Neural cell (in vitro differentiated cells): ENCODE measurements around the gene QKI. TPM values are rescaled to one million over a fixed set of nuclear protein-coding genes. Genes with fewer than 3 reads are reported as not detected.

ENCODE experiments used
- H2AFZ ChIP-seq: fragments of 200-600, 300-800 bp; sonication (generic), shearing (Covaris generic); 2 replicates; pipeline ENCODE4 v1.6.0; 2014; ENCODE audit warnings: low read depth, mild to moderate bottlenecking, antibody characterized with exemption, low read length, moderate library complexity
- H3F3A ChIP-seq: fragments of 200-600 bp; shearing (Covaris generic); 2 replicates; pipeline ENCODE4 v1.6.1; 2016; ENCODE audit warnings: mild to moderate bottlenecking, moderate library complexity, mixed read lengths, antibody characterized with exemption, low read length; ENCODE audit not compliant: insufficient read depth, poor library complexity, severe bottlenecking
- H3K27ac ChIP-seq: fragments of 200-600, 300-800 bp; sonication (generic), shearing (Covaris generic); 2 replicates; pipeline ENCODE4 v1.5.1; 2014; ENCODE audit warnings: mild to moderate bottlenecking, low read length, moderate library complexity
- H3K27me3 ChIP-seq: fragments of 300-800, 200-600 bp; sonication (generic), shearing (Covaris generic); 2 replicates; pipeline ENCODE4 v1.6.0; 2014; ENCODE audit warnings: mild to moderate bottlenecking, low read depth, low read length, moderate library complexity; ENCODE audit not compliant: insufficient read depth
- H3K36me3 ChIP-seq: fragments of 300-800, 200-600 bp; sonication (generic), shearing (Covaris generic); 2 replicates; pipeline ENCODE4 v1.5.1; 2014; ENCODE audit warnings: mild to moderate bottlenecking, antibody characterized with exemption, low read length, moderate library complexity; ENCODE audit not compliant: insufficient read depth
- H3K4me2 ChIP-seq: fragments of 300-800, 200-600 bp; sonication (generic), shearing (Covaris generic); 2 replicates; pipeline ENCODE4 v1.6.0; 2014; ENCODE audit warnings: mild to moderate bottlenecking, low read length
- H3K4me3 ChIP-seq: fragments of 300-800, 200-600 bp; sonication (generic), shearing (Covaris generic); 2 replicates; pipeline ENCODE4 v1.5.1; 2014; ENCODE audit warnings: mild to moderate bottlenecking, low read length, moderate library complexity
- H3K79me2 ChIP-seq: fragments of 200-600 bp; shearing (Covaris generic); replicated peaks from 2 replicates; pipeline ENCODE4 v1.6.0; 2014; ENCODE audit warnings: mild to moderate bottlenecking, low read length, moderate library complexity; ENCODE audit not compliant: insufficient read depth
- H3K9ac ChIP-seq: fragments of 300-800, 200-600 bp; sonication (generic), shearing (Covaris generic); 2 replicates; pipeline ENCODE4 v1.6.1; 2016; ENCODE audit warnings: mild to moderate bottlenecking, low read length, mixed read lengths
- H3K9me2 ChIP-seq: fragments of 200-600 bp; shearing (Covaris generic); 2 replicates; pipeline ENCODE4 v1.6.1; 2016; ENCODE audit warnings: mild to moderate bottlenecking, low read length, mixed read lengths; ENCODE audit not compliant: insufficient read depth
- H3K9me3 ChIP-seq: fragments of 200-600, 300-800 bp; sonication (generic), shearing (Covaris generic); 2 replicates; pipeline ENCODE4 v1.6.1; 2016; ENCODE audit warnings: mild to moderate bottlenecking, mixed run types, low read length, moderate library complexity, mixed read lengths
- H4K20me1 ChIP-seq: fragments of 200-600 bp; shearing (Covaris generic); 2 replicates; pipeline ENCODE4 v1.6.1; 2016; ENCODE audit warnings: mild to moderate bottlenecking, mixed run types; ENCODE audit not compliant: insufficient read depth
- EP300 ChIP-seq: fragments of 450-650 bp; conservative IDR thresholded peaks from 2 replicates; pipeline ENCODE4 v1.6.1; 2014; ENCODE audit warnings: antibody characterized with exemption, mild to moderate bottlenecking, moderate library complexity; ENCODE audit not compliant: poor library complexity, severe bottlenecking
- EZH2 ChIP-seq: fragments of 200-600, 300-800 bp; shearing (Covaris generic), sonication (generic); IDR thresholded peaks from 2 replicates; pipeline ENCODE4 v1.6.1; 2014; ENCODE audit warnings: antibody characterized with exemption, low read length, borderline replicate concordance, mild to moderate bottlenecking; ENCODE audit not compliant: insufficient read depth, poor library complexity, severe bottlenecking
- MXI1 ChIP-seq: fragments of 450-650 bp; conservative IDR thresholded peaks from 2 replicates; pipeline ENCODE4 v1.6.1; 2014; ENCODE audit warnings: antibody characterized with exemption, mild to moderate bottlenecking; ENCODE audit not compliant: poor library complexity, severe bottlenecking
- POLR2AphosphoS5 ChIP-seq: IDR thresholded peaks from 2 replicates; pipeline ENCODE4 v1.6.1; 2012
- RAD21 ChIP-seq: fragments of 450-650 bp; conservative IDR thresholded peaks from 2 replicates; pipeline ENCODE4 v1.6.1; 2014; ENCODE audit warnings: antibody characterized with exemption, mild to moderate bottlenecking, moderate library complexity
- SMC3 ChIP-seq: fragments of 450-650 bp; conservative IDR thresholded peaks from 2 replicates; pipeline ENCODE4 v1.6.1; 2014; ENCODE audit warnings: antibody characterized with exemption, mild to moderate bottlenecking, moderate library complexity; ENCODE audit not compliant: poor library complexity
- TAF1 ChIP-seq: IDR thresholded peaks from 2 replicates; pipeline ENCODE4 v1.6.1; 2012; ENCODE audit warnings: low read depth
- polyA plus RNA-seq: library from polyadenylated mRNA; depleted of rRNA; stranded (reverse); fragments of >200 nt; gene quantifications from 2 replicates; pipeline ENCODE4 v1.2.3, GENCODE V29; 2014
- TF ChIP-seq, protein P1 (sequence below): fragments of 450-650 bp; IDR thresholded peaks from 2 replicates; pipeline ENCODE4 v1.5.1; 2014; ENCODE audit warnings: antibody characterized with exemption, mild to moderate bottlenecking, moderate library complexity; ENCODE audit not compliant: poor library complexity, severe bottlenecking
- TF ChIP-seq, protein P2 (sequence below): IDR thresholded peaks from 2 replicates; pipeline ENCODE4 v1.6.1; 2012; ENCODE audit warnings: borderline replicate concordance

The QKI gene
- polyA plus RNA-seq, 1 donor from 2014 or later = 39.0 TPM

DNA sequence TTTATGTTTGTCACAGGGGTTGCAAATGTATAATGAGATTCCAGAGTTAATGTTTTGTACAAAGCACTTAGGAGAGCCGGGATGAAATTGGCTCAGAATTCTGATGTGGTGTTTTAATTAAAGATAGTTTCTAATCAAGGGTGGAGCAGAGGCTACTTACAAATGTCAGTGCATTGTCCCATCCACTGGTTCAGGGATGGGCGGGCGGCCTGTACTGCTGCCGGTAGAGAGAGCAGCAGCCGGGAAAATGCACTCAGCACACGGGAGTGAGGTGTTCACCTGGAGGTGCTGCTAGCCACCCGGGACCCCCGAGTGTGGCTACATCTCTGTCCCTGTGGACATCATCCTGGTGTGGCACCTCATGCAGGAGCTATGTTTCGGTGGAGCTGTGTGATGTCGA, 193.3 kb downstream of the QKI start:
- Histone ChIP-seq H3K9me3 (no peaks in the 10 kb centered on the region), H3K9me2 (no peaks in the 10 kb centered on the region), H3K79me2 (no peaks in the 10 kb centered on the region), H3F3A (no peaks in the 10 kb centered on the region), H3K36me3 (no peaks in the 10 kb centered on the region), H4K20me1 (no peaks in the 10 kb centered on the region), H3K4me3 (no peak overlapping the region), H2AFZ (no peak overlapping the region), H3K27me3 (no peaks in the 10 kb centered on the region), H3K27ac (no peak overlapping the region), H3K4me2 (no peak overlapping the region), H3K9ac (no peak overlapping the region)
- TF ChIP-seq MXI1 (no peak), SMC3 (no peak), POLR2AphosphoS5 (no peak), TAF1 (no peak), EP300 (no peak), RAD21 (no peak), EZH2 (no peak)
- TF ChIP-seq, protein P1, sequence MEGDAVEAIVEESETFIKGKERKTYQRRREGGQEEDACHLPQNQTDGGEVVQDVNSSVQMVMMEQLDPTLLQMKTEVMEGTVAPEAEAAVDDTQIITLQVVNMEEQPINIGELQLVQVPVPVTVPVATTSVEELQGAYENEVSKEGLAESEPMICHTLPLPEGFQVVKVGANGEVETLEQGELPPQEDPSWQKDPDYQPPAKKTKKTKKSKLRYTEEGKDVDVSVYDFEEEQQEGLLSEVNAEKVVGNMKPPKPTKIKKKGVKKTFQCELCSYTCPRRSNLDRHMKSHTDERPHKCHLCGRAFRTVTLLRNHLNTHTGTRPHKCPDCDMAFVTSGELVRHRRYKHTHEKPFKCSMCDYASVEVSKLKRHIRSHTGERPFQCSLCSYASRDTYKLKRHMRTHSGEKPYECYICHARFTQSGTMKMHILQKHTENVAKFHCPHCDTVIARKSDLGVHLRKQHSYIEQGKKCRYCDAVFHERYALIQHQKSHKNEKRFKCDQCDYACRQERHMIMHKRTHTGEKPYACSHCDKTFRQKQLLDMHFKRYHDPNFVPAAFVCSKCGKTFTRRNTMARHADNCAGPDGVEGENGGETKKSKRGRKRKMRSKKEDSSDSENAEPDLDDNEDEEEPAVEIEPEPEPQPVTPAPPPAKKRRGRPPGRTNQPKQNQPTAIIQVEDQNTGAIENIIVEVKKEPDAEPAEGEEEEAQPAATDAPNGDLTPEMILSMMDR = no peak
- TF ChIP-seq, protein P2, sequence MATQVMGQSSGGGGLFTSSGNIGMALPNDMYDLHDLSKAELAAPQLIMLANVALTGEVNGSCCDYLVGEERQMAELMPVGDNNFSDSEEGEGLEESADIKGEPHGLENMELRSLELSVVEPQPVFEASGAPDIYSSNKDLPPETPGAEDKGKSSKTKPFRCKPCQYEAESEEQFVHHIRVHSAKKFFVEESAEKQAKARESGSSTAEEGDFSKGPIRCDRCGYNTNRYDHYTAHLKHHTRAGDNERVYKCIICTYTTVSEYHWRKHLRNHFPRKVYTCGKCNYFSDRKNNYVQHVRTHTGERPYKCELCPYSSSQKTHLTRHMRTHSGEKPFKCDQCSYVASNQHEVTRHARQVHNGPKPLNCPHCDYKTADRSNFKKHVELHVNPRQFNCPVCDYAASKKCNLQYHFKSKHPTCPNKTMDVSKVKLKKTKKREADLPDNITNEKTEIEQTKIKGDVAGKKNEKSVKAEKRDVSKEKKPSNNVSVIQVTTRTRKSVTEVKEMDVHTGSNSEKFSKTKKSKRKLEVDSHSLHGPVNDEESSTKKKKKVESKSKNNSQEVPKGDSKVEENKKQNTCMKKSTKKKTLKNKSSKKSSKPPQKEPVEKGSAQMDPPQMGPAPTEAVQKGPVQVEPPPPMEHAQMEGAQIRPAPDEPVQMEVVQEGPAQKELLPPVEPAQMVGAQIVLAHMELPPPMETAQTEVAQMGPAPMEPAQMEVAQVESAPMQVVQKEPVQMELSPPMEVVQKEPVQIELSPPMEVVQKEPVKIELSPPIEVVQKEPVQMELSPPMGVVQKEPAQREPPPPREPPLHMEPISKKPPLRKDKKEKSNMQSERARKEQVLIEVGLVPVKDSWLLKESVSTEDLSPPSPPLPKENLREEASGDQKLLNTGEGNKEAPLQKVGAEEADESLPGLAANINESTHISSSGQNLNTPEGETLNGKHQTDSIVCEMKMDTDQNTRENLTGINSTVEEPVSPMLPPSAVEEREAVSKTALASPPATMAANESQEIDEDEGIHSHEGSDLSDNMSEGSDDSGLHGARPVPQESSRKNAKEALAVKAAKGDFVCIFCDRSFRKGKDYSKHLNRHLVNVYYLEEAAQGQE = no peak

DNA sequence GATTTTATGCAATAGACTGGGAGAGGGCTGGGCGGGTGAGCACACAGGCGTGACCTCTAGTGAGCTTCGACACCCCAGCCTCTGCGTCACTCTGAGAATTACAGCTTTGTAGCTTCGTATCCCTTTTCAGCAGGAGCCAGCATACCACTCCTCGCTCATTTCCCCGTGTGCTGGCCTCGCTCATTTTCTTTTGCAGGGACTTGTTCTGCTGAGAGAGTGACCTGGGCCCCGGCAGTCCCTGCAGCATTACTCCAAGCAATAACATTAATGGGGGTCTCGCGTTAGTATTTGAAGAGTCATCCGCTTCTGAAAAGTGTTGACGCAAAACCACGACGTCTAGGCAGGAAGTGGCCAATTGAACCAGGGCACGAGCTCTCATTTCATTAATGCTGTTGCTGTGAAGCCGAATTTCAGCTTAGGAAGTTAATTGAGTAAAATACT, 193.7 kb downstream of the QKI start:
- Histone ChIP-seq H3K4me2 (no peak overlapping the region), H3K27ac (no peak overlapping the region), H3K4me3 (no peak overlapping the region), H3K36me3 (no peaks in the 10 kb centered on the region), H3K9me3 (no peaks in the 10 kb centered on the region), H4K20me1 (no peaks in the 10 kb centered on the region), H3K79me2 (no peaks in the 10 kb centered on the region), H2AFZ (no peak overlapping the region), H3K9ac (no peak overlapping the region), H3F3A (no peaks in the 10 kb centered on the region), H3K27me3 (no peaks in the 10 kb centered on the region), H3K9me2 (no peaks in the 10 kb centered on the region)
- TF ChIP-seq MXI1 = no peak
- no peak for TF ChIP-seq SMC3
- TF ChIP-seq TAF1 = no peak
- TF ChIP-seq, protein P2 = no peak
- TF ChIP-seq EZH2 = no peak
- TF ChIP-seq, protein P1 = no peak
- TF ChIP-seq RAD21 = no peak
- no peak for TF ChIP-seq EP300
- no peak for TF ChIP-seq POLR2AphosphoS5
